Trophoblast cell (in vitro differentiated cells and primary cell): ENCODE data around the gene SHQ1.
A peak's percentile ranks its signal among the peaks of the same experiment; 100 is the strongest.

Experiments used
- DNase-seq, 2 donors: peaks; one replicate each; pipeline ENCODE4 v3.0.0-alpha.2; 2016
- H2AFZ ChIP-seq: 2 replicates; pipeline ENCODE4 v1.6.1; 2013; ENCODE audit warnings: low read length, moderate library complexity, mild to moderate bottlenecking; ENCODE audit not compliant: insufficient read depth, poor library complexity
- H2AK5ac ChIP-seq: 2 replicates; pipeline ENCODE4 v1.6.1; 2013; ENCODE audit warnings: mild to moderate bottlenecking, low read length
- H2BK120ac ChIP-seq: 2 replicates; pipeline ENCODE4 v1.6.1; 2013; ENCODE audit warnings: low read length, mild to moderate bottlenecking, moderate library complexity; ENCODE audit not compliant: insufficient read depth, poor library complexity
- H2BK12ac ChIP-seq: 2 replicates; pipeline ENCODE4 v1.6.1; 2013; ENCODE audit warnings: mild to moderate bottlenecking, low read length, moderate library complexity
- H2BK5ac ChIP-seq: 2 replicates; pipeline ENCODE4 v1.6.1; 2013; ENCODE audit warnings: low read length, low read depth, moderate library complexity, mild to moderate bottlenecking; ENCODE audit not compliant: poor library complexity
- H3K14ac ChIP-seq: 2 replicates; pipeline ENCODE4 v1.6.1; 2013; ENCODE audit warnings: mild to moderate bottlenecking, low read length
- H3K18ac ChIP-seq: 2 replicates; pipeline ENCODE4 v1.6.1; 2013; ENCODE audit warnings: mild to moderate bottlenecking, low read length
- H3K23ac ChIP-seq: 2 replicates; pipeline ENCODE4 v1.6.1; 2013; ENCODE audit warnings: low read length
- H3K27ac ChIP-seq: 2 replicates; pipeline ENCODE4 v1.5.1; 2013; ENCODE audit warnings: low read depth, mild to moderate bottlenecking, inconsistent platforms, low read length, moderate library complexity
- H3K27me3 ChIP-seq: 2 replicates; pipeline ENCODE4 v1.6.1; 2013; ENCODE audit warnings: inconsistent platforms, mild to moderate bottlenecking, low read length, moderate library complexity; ENCODE audit not compliant: insufficient read depth
- H3K36me3 ChIP-seq, 2 experiments: 1 replicate in 1 of 2; 2 replicates in 1 of 2; pipeline ENCODE4 v1.6.1; 2013; ENCODE audit warnings: low read length in 2 of 2, mild to moderate bottlenecking in 2 of 2, moderate library complexity in 1 of 2; ENCODE audit not compliant: insufficient read depth in 2 of 2, control insufficient read depth in 1 of 2
- H3K4ac ChIP-seq: 2 replicates; pipeline ENCODE4 v1.6.1; 2013; ENCODE audit warnings: low read depth, mild to moderate bottlenecking, low read length, moderate library complexity
- H3K4me1 ChIP-seq, 2 experiments: 1 replicate in 1 of 2; 2 replicates in 1 of 2; pipeline ENCODE4 v1.6.1; 2013; ENCODE audit warnings: low read length in 2 of 2, mild to moderate bottlenecking in 2 of 2, moderate library complexity in 1 of 2; ENCODE audit not compliant: insufficient read depth in 2 of 2, control insufficient read depth in 1 of 2
- H3K4me2 ChIP-seq: 2 replicates; pipeline ENCODE4 v1.6.1; 2013; ENCODE audit warnings: inconsistent platforms, mild to moderate bottlenecking, low read length, moderate library complexity
- H3K4me3 ChIP-seq: 2 replicates; pipeline ENCODE4 v1.5.1; 2013; ENCODE audit warnings: mild to moderate bottlenecking, low read depth, low read length, inconsistent platforms
- H3K79me1 ChIP-seq: one replicate; pipeline ENCODE4 v1.6.1; 2013; ENCODE audit warnings: low read length
- H3K79me2 ChIP-seq: 2 replicates; pipeline ENCODE4 v1.6.1; 2013; ENCODE audit warnings: low read length, mild to moderate bottlenecking; ENCODE audit not compliant: control insufficient read depth, insufficient read depth, poor library complexity
- H3K9ac ChIP-seq: 2 replicates; pipeline ENCODE4 v1.6.1; 2013; ENCODE audit warnings: mild to moderate bottlenecking, low read length
- H3K9me3 ChIP-seq: 2 replicates; pipeline ENCODE4 v1.6.1; 2013; ENCODE audit warnings: low read depth, mild to moderate bottlenecking, control low read depth, inconsistent platforms, low read length; ENCODE audit not compliant: insufficient read depth
- H4K12ac ChIP-seq: 2 replicates; pipeline ENCODE4 v1.6.1; 2013; ENCODE audit warnings: low read depth, mild to moderate bottlenecking, low read length, moderate library complexity
- H4K8ac ChIP-seq: 2 replicates; pipeline ENCODE4 v1.6.1; 2013; ENCODE audit warnings: low read depth, mild to moderate bottlenecking, low read length, moderate library complexity
- H4K91ac ChIP-seq: one replicate; pipeline ENCODE4 v1.6.1; 2013; ENCODE audit warnings: low read depth, mild to moderate bottlenecking, low read length, moderate library complexity
- WGBS: extraction: QIAGEN DNeasy Blood & Tissue Kit; methylation state at CpG from one replicate; pipeline ENCODE4 v1.1.7; 2013; ENCODE audit warnings: missing lambda C conversion rate; ENCODE audit not compliant: insufficient read length, insufficient coverage; ENCODE audit errors: extremely low coverage; 5-methylcytosine and 5-hydroxymethylcytosine counted together

Gene SHQ1

DNA sequence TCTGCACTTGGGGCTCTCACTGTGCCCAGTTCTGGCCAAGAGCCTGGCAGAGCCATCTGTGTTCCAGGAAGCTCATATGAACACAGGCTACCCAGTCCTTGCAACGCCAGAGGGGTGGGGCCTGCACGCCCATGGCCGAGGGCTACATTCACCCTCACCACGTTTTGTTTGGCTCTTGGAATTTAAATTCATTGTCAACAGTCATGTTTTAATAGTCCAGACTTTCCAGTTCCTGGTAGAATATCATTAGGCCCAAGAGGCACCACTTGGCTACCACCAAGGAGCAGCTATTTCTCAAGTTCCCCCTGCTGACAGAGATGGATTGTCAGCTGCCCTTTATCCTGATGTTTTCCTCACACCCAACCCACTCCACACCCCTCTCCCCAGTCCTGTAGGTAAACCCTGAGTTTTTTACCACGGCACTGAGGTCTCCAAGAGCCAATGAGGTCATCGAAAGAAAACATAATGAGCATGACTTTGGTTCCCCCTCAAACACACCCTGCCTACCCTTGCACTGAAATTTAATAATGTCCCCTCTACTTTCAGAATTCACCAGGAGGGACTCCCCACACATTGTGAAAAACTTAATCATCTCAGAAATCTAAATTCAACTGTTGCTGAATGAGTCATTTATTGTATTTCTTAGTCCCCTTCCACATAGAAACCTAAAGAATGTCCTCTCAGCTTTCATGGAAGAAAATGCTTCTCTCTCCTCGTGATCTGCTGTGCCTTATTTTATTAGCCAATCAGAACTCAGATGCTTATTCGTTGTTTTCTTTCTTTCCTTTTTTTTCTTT is 125.1 kb downstream of the SHQ1 start:
- Histone ChIP-seq H3K27me3 (no peaks in the 10 kb centered on the region), H2BK120ac (no peak overlapping the region), H2AK5ac (no peak overlapping the region), H2AFZ (no peak overlapping the region), H4K8ac (no peak overlapping the region), H2BK5ac (no peak overlapping the region), H3K4me2 (no peak overlapping the region), H3K79me2 (no peaks in the 10 kb centered on the region), H3K18ac (no peak overlapping the region), H4K91ac (no peak overlapping the region), H3K9ac (no peak overlapping the region), H3K23ac (no peak overlapping the region), H4K12ac (no peak overlapping the region), H3K27ac (no peak overlapping the region), H3K14ac (no peak overlapping the region), H2BK12ac (no peak overlapping the region), H3K4me1 (peaks cover 0 to under 1% of the 10 kb centered on the region in 2 experiments), H3K4me3 (no peak overlapping the region), H3K9me3 (no peaks in the 10 kb centered on the region), H3K36me3 (no peaks in the 10 kb centered on the region), H3K79me1 (no peaks in the 10 kb centered on the region), H3K4ac (no peak overlapping the region)
- peak; percentile 31 to 69 for DNase-seq
- no CpG with 5 or more reads among the region's 8 CpGs for WGBS

DNA sequence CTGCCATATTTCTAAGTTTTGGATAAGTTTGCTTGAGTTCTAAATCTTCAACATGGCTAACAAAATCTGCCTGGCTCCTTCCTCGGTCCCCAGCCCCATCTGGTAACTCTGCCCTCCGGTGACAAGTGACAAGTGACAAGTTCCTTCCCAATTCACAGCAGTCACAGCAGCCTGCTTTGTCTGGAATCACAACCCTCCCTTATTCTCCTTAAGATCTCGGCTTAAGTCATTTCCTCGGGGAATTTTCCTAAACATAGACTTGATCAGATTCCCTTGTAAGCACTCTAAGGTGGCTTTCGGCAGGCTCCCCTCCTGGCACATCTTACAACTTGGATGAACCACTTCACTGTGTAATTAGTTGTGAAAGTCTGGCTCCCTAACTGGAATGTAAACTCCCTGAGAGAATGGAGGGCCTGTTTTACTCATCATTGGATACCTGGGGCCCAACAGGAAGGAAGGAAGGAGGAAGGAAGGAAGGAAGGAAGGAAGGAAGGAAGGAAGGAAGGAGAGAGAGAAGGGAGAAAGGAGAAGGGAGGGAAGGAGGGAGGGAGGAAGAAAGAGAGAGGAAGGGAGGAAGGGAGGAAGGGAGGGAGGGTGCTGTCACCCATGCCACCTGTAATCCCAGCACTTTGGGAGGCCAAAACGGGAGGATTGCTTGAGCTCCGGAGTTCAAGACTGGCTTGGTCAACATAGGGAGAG is 126.4 kb downstream of the SHQ1 start:
- Histone ChIP-seq H3K27me3 (no peaks in the 10 kb centered on the region), H2AFZ (no peak overlapping the region), H3K23ac (no peak overlapping the region), H2BK120ac (no peak overlapping the region), H3K4me3 (no peak overlapping the region), H4K8ac (no peak overlapping the region), H3K14ac (no peak overlapping the region), H3K4me2 (no peak overlapping the region), H2BK12ac (no peak overlapping the region), H3K9me3 (no peaks in the 10 kb centered on the region), H2AK5ac (no peak overlapping the region), H3K4ac (no peak overlapping the region), H3K27ac (no peak overlapping the region), H3K9ac (peak overlapping the region; percentile 66), H3K36me3 (no peaks in the 10 kb centered on the region), H4K91ac (no peak overlapping the region), H3K79me1 (no peaks in the 10 kb centered on the region), H3K4me1 (no peaks in the 10 kb centered on the region), H4K12ac (no peak overlapping the region), H2BK5ac (no peak overlapping the region), H3K18ac (no peak overlapping the region), H3K79me2 (no peaks in the 10 kb centered on the region)
- no CpG with 5 or more reads among the region's 7 CpGs for WGBS
- DNase-seq = no peak

DNA sequence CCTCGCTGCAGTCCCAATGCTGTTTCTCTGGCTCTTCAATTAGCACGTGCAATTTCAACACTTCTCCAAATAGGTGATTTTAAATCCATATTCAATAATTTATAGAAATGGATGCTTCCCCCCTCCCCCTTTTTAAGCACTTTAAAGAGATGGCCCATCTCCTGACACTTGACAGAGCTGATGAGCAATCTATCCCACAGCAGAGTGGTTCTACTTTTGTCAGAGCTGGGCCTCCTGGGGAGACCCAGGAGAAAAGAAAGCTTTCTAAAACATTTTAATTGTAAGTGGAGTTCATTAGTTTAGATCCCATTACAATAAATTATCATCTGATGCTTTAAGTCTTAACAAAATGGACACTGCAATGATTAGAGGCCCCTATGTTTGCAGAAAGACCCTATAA is 127.7 kb downstream of the SHQ1 start:
- Histone ChIP-seq H2AFZ (no peak overlapping the region), H3K9ac (no peak overlapping the region), H3K14ac (no peak overlapping the region), H3K79me1 (no peaks in the 10 kb centered on the region), H3K23ac (no peak overlapping the region), H4K8ac (no peak overlapping the region), H3K36me3 (peaks cover 0 to 2% of the 10 kb centered on the region in 2 experiments), H3K4ac (no peak overlapping the region), H3K18ac (no peak overlapping the region), H4K91ac (no peak overlapping the region), H2BK120ac (no peak overlapping the region), H3K4me2 (no peak overlapping the region), H3K79me2 (no peaks in the 10 kb centered on the region), H3K4me3 (no peak overlapping the region), H3K9me3 (no peaks in the 10 kb centered on the region), H2AK5ac (no peak overlapping the region), H3K4me1 (no peaks in the 10 kb centered on the region), H3K27ac (no peak overlapping the region), H3K27me3 (no peaks in the 10 kb centered on the region), H2BK5ac (no peak overlapping the region), H2BK12ac (no peak overlapping the region), H4K12ac (no peak overlapping the region)
- no CpG with 5 or more reads among the region's 2 CpGs for WGBS
- no peak for DNase-seq

DNA sequence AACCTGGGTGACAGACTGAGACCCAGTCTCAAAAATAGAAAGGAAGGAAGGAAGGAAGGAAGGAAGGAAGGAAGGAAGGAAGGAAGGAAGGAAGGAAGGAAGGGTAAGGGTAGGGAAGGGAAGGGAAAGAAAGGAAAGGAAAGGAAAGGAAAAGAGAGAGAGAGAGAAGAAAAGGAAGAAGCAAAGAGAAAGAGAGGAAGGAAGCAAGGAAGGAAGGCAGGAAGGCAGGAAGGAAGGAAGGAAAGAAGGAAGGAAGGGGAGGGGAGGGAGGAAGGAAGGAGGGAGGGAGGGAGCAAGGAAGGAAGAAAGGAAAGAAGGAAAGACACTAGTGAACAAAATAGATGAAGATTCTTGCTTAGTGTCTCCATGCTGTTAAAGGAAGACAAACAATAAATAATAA is 129.1 kb downstream of the SHQ1 start:
- H4K12ac ChIP-seq = no peak overlapping the region
- no peak overlapping the region for H4K91ac ChIP-seq
- no peaks in the 10 kb centered on the region for H3K79me2 ChIP-seq
- H2AK5ac ChIP-seq = no peak overlapping the region
- H3K9me3 ChIP-seq = no peaks in the 10 kb centered on the region
- no peaks in the 10 kb centered on the region for H3K4me1 ChIP-seq
- no peak for DNase-seq
- no peak overlapping the region for H2BK5ac ChIP-seq
- H3K23ac ChIP-seq = no peak overlapping the region
- H3K36me3 ChIP-seq = peaks cover 0 to 2% of the 10 kb centered on the region in 2 experiments
- no peaks in the 10 kb centered on the region for H3K27me3 ChIP-seq
- H3K9ac ChIP-seq = no peak overlapping the region
- H4K8ac ChIP-seq = no peak overlapping the region
- no peak overlapping the region for H2BK120ac ChIP-seq
- no peak overlapping the region for H3K4ac ChIP-seq
- H2BK12ac ChIP-seq = no peak overlapping the region
- H3K27ac ChIP-seq = no peak overlapping the region
- H2AFZ ChIP-seq = no peak overlapping the region
- no peak overlapping the region for H3K18ac ChIP-seq
- H3K79me1 ChIP-seq = no peaks in the 10 kb centered on the region
- no peak overlapping the region for H3K14ac ChIP-seq
- no peak overlapping the region for H3K4me3 ChIP-seq
- H3K4me2 ChIP-seq = no peak overlapping the region
